PC-3 (cell line): Measurements from ENCODE around the gene CAMTA1.

ENCODE experiments used
- EZH2 ChIP-seq: fragments of 300-600 bp; sonication (generic); IDR thresholded peaks from one replicate; pipeline ENCODE4 v1.6.1; 2017; ENCODE audit warnings: antibody characterized with exemption, mild to moderate bottlenecking, low read length; ENCODE audit not compliant: unreplicated experiment
- EZH2phosphoT487 ChIP-seq: fragments of 300-600 bp; sonication (generic); IDR thresholded peaks from 2 replicates; pipeline ENCODE4 v1.6.1; 2018; ENCODE audit warnings: mild to moderate bottlenecking, antibody characterized with exemption, low read length, borderline replicate concordance
- TF ChIP-seq, protein P1 (sequence below): fragments of 300-600 bp; sonication (generic); conservative IDR thresholded peaks from 2 replicates; pipeline ENCODE4 v1.5.1; 2017; ENCODE audit warnings: antibody characterized with exemption, low read depth, mild to moderate bottlenecking, low read length

DNA sequence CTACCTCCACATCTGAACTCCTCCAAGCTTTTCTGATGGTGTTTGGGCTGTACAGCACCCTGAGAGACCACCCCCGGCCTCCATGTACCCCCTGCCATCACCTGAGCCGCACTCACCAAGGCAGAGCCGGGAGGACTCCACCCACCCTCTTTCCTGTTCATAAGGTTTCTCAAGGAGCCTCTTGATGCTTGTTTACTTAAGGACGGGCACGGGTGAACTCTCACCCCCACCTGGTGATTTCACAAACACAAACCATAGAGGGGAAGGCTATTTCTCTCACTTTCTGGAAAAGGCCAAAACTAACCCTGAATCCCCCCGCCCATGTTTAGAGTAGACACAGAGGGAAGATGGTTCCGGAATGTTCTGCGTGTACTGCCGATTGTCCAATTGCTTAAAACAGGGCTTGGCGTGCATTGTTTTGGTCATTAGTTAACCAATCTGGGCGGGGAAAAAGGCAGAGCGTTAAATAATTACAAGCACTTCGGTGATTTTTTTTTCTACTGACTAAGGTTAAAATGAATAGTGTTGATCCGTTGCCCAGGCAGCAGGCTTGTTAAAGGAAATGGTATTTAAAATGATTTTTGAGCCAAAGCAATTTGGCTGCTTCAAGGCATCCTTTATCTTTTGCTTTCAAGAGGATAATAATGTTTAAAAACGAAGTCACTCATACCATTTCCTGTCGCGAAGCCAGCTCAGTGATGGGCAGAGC is 706.0 kb downstream of the CAMTA1 start:
- TF ChIP-seq EZH2 (no peak), EZH2phosphoT487 (no peak)
- TF ChIP-seq, protein P1, sequence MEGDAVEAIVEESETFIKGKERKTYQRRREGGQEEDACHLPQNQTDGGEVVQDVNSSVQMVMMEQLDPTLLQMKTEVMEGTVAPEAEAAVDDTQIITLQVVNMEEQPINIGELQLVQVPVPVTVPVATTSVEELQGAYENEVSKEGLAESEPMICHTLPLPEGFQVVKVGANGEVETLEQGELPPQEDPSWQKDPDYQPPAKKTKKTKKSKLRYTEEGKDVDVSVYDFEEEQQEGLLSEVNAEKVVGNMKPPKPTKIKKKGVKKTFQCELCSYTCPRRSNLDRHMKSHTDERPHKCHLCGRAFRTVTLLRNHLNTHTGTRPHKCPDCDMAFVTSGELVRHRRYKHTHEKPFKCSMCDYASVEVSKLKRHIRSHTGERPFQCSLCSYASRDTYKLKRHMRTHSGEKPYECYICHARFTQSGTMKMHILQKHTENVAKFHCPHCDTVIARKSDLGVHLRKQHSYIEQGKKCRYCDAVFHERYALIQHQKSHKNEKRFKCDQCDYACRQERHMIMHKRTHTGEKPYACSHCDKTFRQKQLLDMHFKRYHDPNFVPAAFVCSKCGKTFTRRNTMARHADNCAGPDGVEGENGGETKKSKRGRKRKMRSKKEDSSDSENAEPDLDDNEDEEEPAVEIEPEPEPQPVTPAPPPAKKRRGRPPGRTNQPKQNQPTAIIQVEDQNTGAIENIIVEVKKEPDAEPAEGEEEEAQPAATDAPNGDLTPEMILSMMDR = no peak
